H1 (cell line): ENCODE measurements around the gene UHRF1. TPM values are rescaled to one million over a fixed set of nuclear protein-coding genes. Genes with fewer than 3 reads are reported as not detected.

Source experiments
- CTCF ChIA-PET: fragments of 300-600 bp; sonication (Branson Sonifier 250); formaldehyde crosslinking; loops from one replicate; lab custom pipeline; 2021; ENCODE audit not compliant: partially characterized antibody; lab: Charles Lee
- POLR2A ChIA-PET: fragments of 300-600 bp; sonication (Branson Sonifier 250); formaldehyde crosslinking; loops from one replicate; lab custom pipeline; 2021; ENCODE audit warnings: inconsistent platforms; ENCODE audit not compliant: partially characterized antibody; lab: Charles Lee
- DNase-seq, 2 experiments: peaks; one replicate each; pipeline versions ENCODE4 v3.0.0 to v3.0.0-alpha.2; 2010 to 2022; ENCODE audit warnings: low spot score in 2 of 2, low read depth in 1 of 2, mixed read lengths in 1 of 2
- FAIRE-seq: peaks from 2 replicates; lab custom pipeline; 2011; peaks lifted over from hg19 to GRCh38; lab: Jason Lieb, UNC
- H2AFZ ChIP-seq: 2 replicates; pipeline ENCODE4 v1.8.1; 2012; ENCODE audit warnings: low read length, inconsistent platforms
- H2AK5ac ChIP-seq: 2 replicates; pipeline ENCODE4 v1.6.1; 2013; ENCODE audit warnings: low read depth, low read length
- H2BK120ac ChIP-seq: replicated peaks from 2 replicates; pipeline ENCODE3; 2013; ENCODE audit warnings: low read depth, low read length, inconsistent platforms
- H2BK12ac ChIP-seq: 2 replicates; pipeline ENCODE4 v1.6.1; 2013; ENCODE audit warnings: low read depth, low read length
- H2BK15ac ChIP-seq: 2 replicates; pipeline ENCODE4 v1.6.1; 2013; ENCODE audit warnings: low read length
- H2BK20ac ChIP-seq: 2 replicates; pipeline ENCODE4 v1.6.1; 2013; ENCODE audit warnings: low read length
- H2BK5ac ChIP-seq: 2 replicates; pipeline ENCODE4 v1.6.1; 2013; ENCODE audit warnings: low read depth, low read length
- H3K14ac ChIP-seq: 2 replicates; pipeline ENCODE4 v1.6.1; 2013; ENCODE audit warnings: inconsistent platforms; ENCODE audit not compliant: insufficient read length
- H3K18ac ChIP-seq: 2 replicates; pipeline ENCODE4 v1.6.1; 2013; ENCODE audit warnings: low read length; ENCODE audit errors: extremely low read depth
- H3K23ac ChIP-seq: 2 replicates; pipeline ENCODE4 v1.6.1; 2013; ENCODE audit warnings: inconsistent platforms; ENCODE audit not compliant: insufficient read length
- H3K23me2 ChIP-seq: 2 replicates; pipeline ENCODE4 v1.6.1; 2013; ENCODE audit warnings: low read depth, low read length
- H3K27ac ChIP-seq: 2 replicates; pipeline ENCODE4 v1.6.1; 2011; ENCODE audit warnings: low read depth, low read length, inconsistent platforms
- H3K27me3 ChIP-seq, 4 experiments: replicated peaks in 1 of 4; 1 replicate in 1 of 4; 2 replicates in 3 of 4; pipeline versions ENCODE4 v1.6.1 to v1.8.1; 2011 to 2013; ENCODE audit warnings: low read length in 3 of 4, mild to moderate bottlenecking in 3 of 4, inconsistent platforms in 2 of 4, mixed read lengths in 2 of 4, moderate library complexity in 1 of 4; ENCODE audit not compliant: control insufficient read depth in 3 of 4, insufficient read depth in 3 of 4; ENCODE audit errors: extremely low read depth in 1 of 4
- H3K36me3 ChIP-seq, 4 experiments: 2 replicates each; pipeline versions ENCODE4 v1.6.1 to v1.8.1; 2011 to 2013; ENCODE audit warnings: mild to moderate bottlenecking in 4 of 4, low read length in 3 of 4, moderate library complexity in 2 of 4, control low read depth in 1 of 4, inconsistent platforms in 1 of 4; ENCODE audit not compliant: insufficient read depth in 4 of 4, control insufficient read depth in 2 of 4
- H3K4ac ChIP-seq: replicated peaks from 2 replicates; pipeline ENCODE3; 2013; ENCODE audit warnings: low read length, low read depth, mixed read lengths, inconsistent platforms; ENCODE audit not compliant: insufficient read length
- H3K4me1 ChIP-seq, 4 experiments: replicated peaks in 1 of 4; 1 replicate in 1 of 4; 2 replicates in 3 of 4; pipeline versions ENCODE4 v1.6.1 to v1.8.1; 2011 to 2013; ENCODE audit warnings: low read length in 3 of 4, inconsistent platforms in 2 of 4, mixed read lengths in 1 of 4; ENCODE audit not compliant: insufficient read depth in 4 of 4, control insufficient read depth in 3 of 4
- H3K4me2 ChIP-seq, 2 experiments: 2 replicates each; pipeline versions ENCODE4 v1.6.1 to v1.8.1; 2011 to 2013; ENCODE audit warnings: low read depth in 2 of 2, low read length in 2 of 2, control low read depth in 1 of 2, inconsistent platforms in 1 of 2, mild to moderate bottlenecking in 1 of 2; ENCODE audit not compliant: insufficient read depth in 1 of 2
- H3K4me3 ChIP-seq, 4 experiments: fragments of 200-600, 300-600 bp in 1 of 4; sonication (generic), shearing (Covaris generic), sonication (Bioruptor Twin) in 1 of 4; 2 replicates each; pipeline versions ENCODE4 v1.5.1 to v1.8.1; 2011 to 2016; ENCODE audit warnings: low read length in 4 of 4, low read depth in 3 of 4, control low read depth in 2 of 4, inconsistent platforms in 2 of 4, mild to moderate bottlenecking in 2 of 4, mixed read lengths in 1 of 4, moderate library complexity in 1 of 4; ENCODE audit not compliant: insufficient read depth in 2 of 4; ENCODE audit errors: extremely low read depth in 1 of 4
- H3K56ac ChIP-seq: replicated peaks from 2 replicates; pipeline ENCODE3; 2013; ENCODE audit warnings: low read depth, mild to moderate bottlenecking, mixed read lengths, low read length, inconsistent platforms; ENCODE audit not compliant: insufficient read length
- H3K79me1 ChIP-seq: 2 replicates; pipeline ENCODE4 v1.6.1; 2013; ENCODE audit warnings: low read depth, low read length, control low read depth
- H3K79me2 ChIP-seq, 2 experiments: 2 replicates each; pipeline versions ENCODE4 v1.6.1 to v1.8.1; 2012 to 2013; ENCODE audit warnings: low read length in 2 of 2, mild to moderate bottlenecking in 2 of 2, inconsistent platforms in 1 of 2; ENCODE audit not compliant: insufficient read depth in 2 of 2, control insufficient read depth in 1 of 2
- H3K9ac ChIP-seq, 4 experiments: replicated peaks in 1 of 4; 1 replicate in 1 of 4; 2 replicates in 3 of 4; pipeline versions ENCODE4 v1.6.1 to v1.8.1; 2011 to 2013; ENCODE audit warnings: low read depth in 3 of 4, low read length in 3 of 4, control low read depth in 2 of 4, mild to moderate bottlenecking in 2 of 4, moderate library complexity in 2 of 4, inconsistent platforms in 1 of 4; ENCODE audit errors: extremely low read depth in 1 of 4
- H3K9me3 ChIP-seq, 2 experiments: 2 replicates each; pipeline versions ENCODE4 v1.6.1 to v1.8.1; 2012 to 2013; ENCODE audit warnings: mild to moderate bottlenecking in 2 of 2, moderate library complexity in 2 of 2, control low read depth in 1 of 2, inconsistent platforms in 1 of 2, low read depth in 1 of 2, low read length in 1 of 2, mixed read lengths in 1 of 2; ENCODE audit not compliant: insufficient read depth in 2 of 2
- H4K20me1 ChIP-seq, 2 experiments: replicated peaks in 1 of 2; 2 replicates each; pipeline versions ENCODE3 to v1.8.1; 2011 to 2013; ENCODE audit warnings: inconsistent platforms in 2 of 2, low read length in 2 of 2, mild to moderate bottlenecking in 1 of 2; ENCODE audit not compliant: insufficient read depth in 2 of 2, control insufficient read depth in 1 of 2
- H4K5ac ChIP-seq: 2 replicates; pipeline ENCODE4 v1.6.1; 2013; ENCODE audit warnings: low read length, low read depth, mixed read lengths, inconsistent platforms; ENCODE audit not compliant: insufficient read length
- H4K8ac ChIP-seq: 2 replicates; pipeline ENCODE4 v1.8.0; 2013; ENCODE audit warnings: mild to moderate bottlenecking, moderate library complexity, low read length, inconsistent platforms; ENCODE audit not compliant: insufficient read depth; ENCODE audit errors: extremely low read depth
- H4K91ac ChIP-seq: replicated peaks from 2 replicates; pipeline ENCODE3; 2013; ENCODE audit warnings: low read length, mixed read lengths, inconsistent platforms; ENCODE audit not compliant: insufficient read length
- EP300 ChIP-seq, 2 experiments: IDR thresholded peaks; 1 replicate in 1 of 2; 2 replicates in 1 of 2; pipeline ENCODE4 v1.6.1; 2011 to 2012; ENCODE audit warnings: low read depth in 2 of 2, low read length in 2 of 2, mild to moderate bottlenecking in 2 of 2, borderline replicate concordance in 1 of 2, inconsistent platforms in 1 of 2, moderate library complexity in 1 of 2
- FOSL1 ChIP-seq: IDR thresholded peaks from 2 replicates; pipeline ENCODE4 v1.6.1; 2011; ENCODE audit warnings: mild to moderate bottlenecking, low read depth, low read length, moderate library complexity; ENCODE audit not compliant: insufficient read depth
- GABPA ChIP-seq: IDR thresholded peaks from 2 replicates; pipeline ENCODE4 v1.6.1; 2011; ENCODE audit warnings: mild to moderate bottlenecking, low read length, moderate library complexity, borderline replicate concordance; ENCODE audit not compliant: insufficient read depth
- JUND ChIP-seq: IDR thresholded peaks from 2 replicates; pipeline ENCODE4 v1.6.1; 2011; ENCODE audit warnings: mild to moderate bottlenecking, improper control_type of control experiment, low read length
- KDM5A ChIP-seq: fragments of 200-600 bp; IDR thresholded peaks from 2 replicates; pipeline ENCODE4 v1.7.1; 2012; ENCODE audit warnings: mild to moderate bottlenecking, low read length, inconsistent platforms, mixed read lengths
- NANOG ChIP-seq: IDR thresholded peaks from 2 replicates; pipeline ENCODE4 v1.6.1; 2011; ENCODE audit warnings: low read length, low read depth, mild to moderate bottlenecking, inconsistent platforms; ENCODE audit not compliant: insufficient read depth, poor library complexity, severe bottlenecking
- POLR2A ChIP-seq, 2 experiments: IDR thresholded peaks; 1 replicate in 1 of 2; 2 replicates in 1 of 2; pipeline ENCODE4 v1.6.1; 2011; ENCODE audit warnings: low read depth in 2 of 2, low read length in 2 of 2, mild to moderate bottlenecking in 2 of 2; ENCODE audit errors: control extremely low read depth in 1 of 2
- RFX5 ChIP-seq: IDR thresholded peaks from 2 replicates; pipeline ENCODE4 v1.6.1; 2011; ENCODE audit warnings: low read depth, low read length, improper control_type of control experiment, borderline replicate concordance
- RXRA ChIP-seq: IDR thresholded peaks from 2 replicates; pipeline ENCODE4 v1.6.1; 2011; ENCODE audit warnings: low read depth, mild to moderate bottlenecking, low read length, moderate library complexity; ENCODE audit not compliant: insufficient read depth
- SP1 ChIP-seq: IDR thresholded peaks from 2 replicates; pipeline ENCODE4 v1.6.1; 2011; ENCODE audit warnings: low read depth, low read length
- SRF ChIP-seq: IDR thresholded peaks from 2 replicates; pipeline ENCODE4 v1.6.1; 2011; ENCODE audit warnings: mild to moderate bottlenecking, low read depth, low read length, moderate library complexity
- TAF1 ChIP-seq: IDR thresholded peaks from 2 replicates; pipeline ENCODE4 v1.6.1; 2011; ENCODE audit warnings: mild to moderate bottlenecking, low read depth, low read length
- TAF7 ChIP-seq: optimal IDR thresholded peaks from 2 replicates; pipeline ENCODE3; 2011; ENCODE audit warnings: low read depth, mild to moderate bottlenecking, inconsistent platforms, low read length, moderate library complexity, borderline replicate concordance
- TEAD4 ChIP-seq: IDR thresholded peaks from 2 replicates; pipeline ENCODE4 v1.6.1; 2012; ENCODE audit warnings: low read depth, low read length, inconsistent platforms, mixed read lengths
- WGBS, 2 experiments: shearing (Covaris generic) in 1 of 2; methylation state at CpG; one replicate each; pipeline versions ENCODE4 v1.1.6 to v1.1.7; 2013 to 2015; ENCODE audit warnings: low lambda C conversion rate in 2 of 2, mixed read lengths in 2 of 2, inconsistent platforms in 1 of 2, low coverage in 1 of 2, missing lambda C conversion rate in 1 of 2; ENCODE audit not compliant: insufficient replicate concordance in 2 of 2, insufficient coverage in 1 of 2, insufficient read length in 1 of 2; ENCODE audit errors: extremely low coverage in 1 of 2, missing lambda C conversion rate in 1 of 2; 5-methylcytosine and 5-hydroxymethylcytosine counted together
- polyA plus RNA-seq, 7 experiments: library from polyadenylated mRNA; depleted of rRNA in 3 of 7; stranded (reverse) in 5 of 7; unstranded in 2 of 7; fragments of >200 nt in 5 of 7; fragments of 200-250 nt in 2 of 7; gene quantifications; 1 replicate in 5 of 7; 2 replicates in 1 of 7; 4 replicates in 1 of 7; pipeline versions ENCODE4 v1.2.1 to v1.2.3, GENCODE V29; 2011 to 2013; ENCODE audit warnings: missing spikeins in 2 of 7, mixed read lengths in 2 of 7
- total RNA-seq: library from RNA; stranded (reverse); fragmentation: NEBNext Ultra II Directional; extraction: Animal tissue kit (Norgen Biotek cat#: 25700); gene quantifications from 2 replicates; pipeline ENCODE4 v1.2.1, GENCODE V29; 2021
- TF ChIP-seq, protein P1 (sequence below): IDR thresholded peaks from 2 replicates; pipeline ENCODE4 v1.6.1; 2012; ENCODE audit warnings: inconsistent platforms

UHRF1 gene
- total and polyA plus RNA-seq, 2 of the 8 experiments (the other 6 are each of a cell fraction or from before 2014, with no cell fraction given): 14.7 to 65.8 TPM

DNA sequence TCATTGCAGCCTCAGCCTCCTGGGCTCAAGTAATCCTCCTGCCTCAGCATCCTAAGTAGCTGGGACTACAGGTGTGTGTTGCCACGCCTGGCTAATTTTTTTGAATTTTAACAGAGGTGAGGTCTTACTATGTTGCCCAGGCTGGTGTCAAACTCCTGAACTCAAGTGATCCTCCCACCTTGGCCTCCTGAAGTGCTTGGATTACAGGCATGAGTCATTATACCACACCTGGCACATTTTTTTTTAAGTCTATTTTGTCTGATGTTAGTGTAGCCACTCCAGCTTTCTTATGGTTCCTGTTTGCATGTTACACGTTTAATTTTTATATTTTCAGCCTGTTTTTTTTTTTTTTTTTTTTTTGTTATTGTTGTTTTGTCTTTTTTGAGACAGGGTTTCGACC lies 84.4 kb downstream of the UHRF1 start:
- Histone ChIP-seq H3K56ac (no peak overlapping the region), H3K27ac (no peak overlapping the region), H3K9ac (no peak overlapping the region), H3K79me1 (peaks cover 10% of the 10 kb centered on the region), H4K20me1 (peaks cover 5 to 13% of the 10 kb centered on the region in 2 experiments), H4K8ac (no peak overlapping the region), H2AFZ (no peak overlapping the region), H3K4me3 (no peak overlapping the region), H2BK15ac (no peak overlapping the region), H3K27me3 (no peaks in the 10 kb centered on the region), H3K4ac (no peak overlapping the region), H2BK5ac (no peak overlapping the region), H2AK5ac (no peak overlapping the region), H2BK120ac (no peak overlapping the region), H3K18ac (no peak overlapping the region), H3K14ac (no peak overlapping the region), H3K4me2 (no peak overlapping the region), H3K36me3 (no peaks in the 10 kb centered on the region), H3K23me2 (no peaks in the 10 kb centered on the region), H3K9me3 (no peaks in the 10 kb centered on the region), H3K4me1 (no peaks in the 10 kb centered on the region; a peak in 1 of 7 replicates), H4K91ac (no peak overlapping the region), H2BK20ac (no peak overlapping the region), H4K5ac (no peak overlapping the region), H3K79me2 (peaks cover 0 to 74% of the 10 kb centered on the region in 2 experiments; a peak in 2 of 4 replicates), H2BK12ac (no peak overlapping the region), H3K23ac (no peak overlapping the region)
- WGBS, 2 experiments: 90% methylated on average over 3 of the region's 3 CpGs; no CpG with 5 or more reads in 1 of the 2 experiments
- ChIA-PET CTCF (interaction anchor here (0.6 to 2.3 kb wide), 3 partner anchors 15 to 37 kb away, joined by 4 to 8 read pairs (median 6); no protein-coding TSS in a partner anchor), POLR2A (no interaction called here)
- no peak for DNase-seq
- no peak for FAIRE-seq
- TF ChIP-seq JUND: no peak
- no peak for TF ChIP-seq GABPA
- TF ChIP-seq TAF7: no peak
- TF ChIP-seq TAF1: no peak
- no peak for TF ChIP-seq RFX5
- no peak for TF ChIP-seq SRF
- no peak for TF ChIP-seq NANOG
- TF ChIP-seq EP300 (IDR thresholded peaks at IDR 0.05; ENCODE audit: borderline replicate concordance in 1 of 2, low read depth in 2 of 2, low read length in 2 of 2): no peak
- no peak for TF ChIP-seq RXRA
- no peak for TF ChIP-seq SP1
- TF ChIP-seq KDM5A: no peak
- no peak for TF ChIP-seq POLR2A (IDR thresholded peaks at IDR 0.05; ENCODE audit: control extremely low read depth in 1 of 2, low read depth in 2 of 2, low read length in 2 of 2)
- TF ChIP-seq FOSL1: no peak
- no peak for TF ChIP-seq TEAD4
- TF ChIP-seq, protein P1, sequence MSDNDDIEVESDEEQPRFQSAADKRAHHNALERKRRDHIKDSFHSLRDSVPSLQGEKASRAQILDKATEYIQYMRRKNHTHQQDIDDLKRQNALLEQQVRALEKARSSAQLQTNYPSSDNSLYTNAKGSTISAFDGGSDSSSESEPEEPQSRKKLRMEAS: no peak
